Mesothelial cell of epicardium (in vitro differentiated cells): ENCODE measurements around the gene C10orf143. TPM values are rescaled to one million over a fixed set of nuclear protein-coding genes. Genes with fewer than 3 reads are reported as not detected.
"Not testable (repeated sequence)": the region's sequence is repeated elsewhere in the genome, so short reads cannot be mapped to it uniquely, and the experiment has no call there.

Experiments used
- DNase-seq, 2 experiments: peaks; one replicate each; pipeline ENCODE4 v3.0.0; 2021; ENCODE audit warnings: low spot score in 2 of 2; ENCODE audit not compliant: unreplicated experiment in 2 of 2
- H3K27ac Mint-ChIP-seq: 2 replicates; pipeline ENCODE4 v1.8.0; 2021; ENCODE audit warnings: mixed read lengths
- H3K27me3 Mint-ChIP-seq: 2 replicates; pipeline ENCODE4 v1.8.0; 2021; ENCODE audit warnings: low read depth, mixed read lengths
- H3K36me3 Mint-ChIP-seq: 2 replicates; pipeline ENCODE4 v1.8.0; 2021; ENCODE audit warnings: mixed read lengths
- H3K4me1 Mint-ChIP-seq: 2 replicates; pipeline ENCODE4 v1.8.0; 2021; ENCODE audit warnings: mixed read lengths
- H3K4me3 Mint-ChIP-seq: 2 replicates; pipeline ENCODE4 v1.8.0; 2021; ENCODE audit warnings: mild to moderate bottlenecking, moderate library complexity, mixed read lengths
- H3K9me3 Mint-ChIP-seq: 2 replicates; pipeline ENCODE4 v1.8.0; 2021; ENCODE audit warnings: mixed read lengths
- CTCF ChIP-seq: fragments of 200-600 bp; sonication (generic); IDR thresholded peaks from one replicate; pipeline ENCODE4 v1.5.0; 2021; ENCODE audit warnings: antibody characterized with exemption; ENCODE audit not compliant: unreplicated experiment
- total RNA-seq: library from RNA; stranded (reverse); gene quantifications from 3 replicates; pipeline ENCODE4 v1.2.1, GENCODE V29; 2021

The C10orf143 gene
- total RNA-seq, 1 donor from 2014 or later: 2.2 TPM

GRCh38 chr10:130109796-130110245 is 809 bp downstream of the C10orf143 start:
- H3K9me3 Mint-ChIP-seq: peaks cover 7% of the 10 kb centered on the region
- TF ChIP-seq CTCF: peak; percentile 92
- peaks cover under 1% of the 10 kb centered on the region for H3K36me3 Mint-ChIP-seq
- H3K27me3 Mint-ChIP-seq: peaks cover 8% of the 10 kb centered on the region
- peak overlapping the region; percentile 92 for H3K27ac Mint-ChIP-seq
- H3K4me3 Mint-ChIP-seq: peak overlapping the region; percentile 97
- peak; percentile 45 to 79 for DNase-seq
- peaks cover 16% of the 10 kb centered on the region for H3K4me1 Mint-ChIP-seq

- DNase-seq: no peak
- peaks cover 16% of the 10 kb centered on the region for H3K4me1 Mint-ChIP-seq
- H3K9me3 Mint-ChIP-seq: peaks cover 7% of the 10 kb centered on the region
- H3K27ac Mint-ChIP-seq: peak overlapping the region; percentile 35
- no peak for TF ChIP-seq CTCF
- no peak overlapping the region for H3K4me3 Mint-ChIP-seq
- H3K36me3 Mint-ChIP-seq: no peaks in the 10 kb centered on the region
- peaks cover 8% of the 10 kb centered on the region for H3K27me3 Mint-ChIP-seq
Observed at GRCh38 chr10:130108934-130109604, 1.6 kb downstream of the C10orf143 start.

GRCh38 chr10:130108146-130108545 is 2.5 kb downstream of the C10orf143 start:
- H3K9me3 Mint-ChIP-seq, DNase-seq, H3K36me3 Mint-ChIP-seq, H3K4me3 Mint-ChIP-seq, H3K27me3 Mint-ChIP-seq, H3K27ac Mint-ChIP-seq: not testable (repeated sequence)
- H3K4me1 Mint-ChIP-seq: peaks cover 16% of the 10 kb centered on the region

- peaks cover 12% of the 10 kb centered on the region for H3K4me1 Mint-ChIP-seq
- H3K27me3 Mint-ChIP-seq: peaks cover 8% of the 10 kb centered on the region
- H3K27ac Mint-ChIP-seq: no peak overlapping the region
- no peak overlapping the region for H3K4me3 Mint-ChIP-seq
- no peak for DNase-seq
- no peaks in the 10 kb centered on the region for H3K9me3 Mint-ChIP-seq
- peaks cover 2% of the 10 kb centered on the region for H3K36me3 Mint-ChIP-seq
- no peak for TF ChIP-seq CTCF
Observed at GRCh38 chr10:130105724-130106123, 4.9 kb downstream of the C10orf143 start.

- Mint-ChIP-seq H3K36me3 (peaks cover 7% of the 10 kb centered on the region), H3K27me3 (no peaks in the 10 kb centered on the region), H3K27ac (no peak overlapping the region), H3K9me3 (peaks cover 13% of the 10 kb centered on the region), H3K4me3 (no peak overlapping the region), H3K4me1 (no peaks in the 10 kb centered on the region)
- TF ChIP-seq CTCF: no peak
- no peak for DNase-seq
Observed at GRCh38 chr10:130099344-130099743, 11.3 kb downstream of the C10orf143 start.

- H3K27me3 Mint-ChIP-seq: not testable (repeated sequence)
Observed at GRCh38 chr10:130090565-130090964, 20.1 kb downstream of the C10orf143 start.

GRCh38 chr10:130080461-130080814 is 30.2 kb downstream of the C10orf143 start:
- Mint-ChIP-seq H3K4me1 (no peaks in the 10 kb centered on the region), H3K9me3 (peaks cover 15% of the 10 kb centered on the region), H3K36me3 (no peaks in the 10 kb centered on the region), H3K4me3 (no peak overlapping the region), H3K27me3 (peaks cover 2% of the 10 kb centered on the region), H3K27ac (no peak overlapping the region)
- no peak for DNase-seq
- no peak for TF ChIP-seq CTCF

More at GRCh38 chr10:130090565-130090964, 20.1 kb downstream of the C10orf143 start:
- H3K4me1 Mint-ChIP-seq, H3K4me3 Mint-ChIP-seq, H3K27ac Mint-ChIP-seq, DNase-seq: not testable (repeated sequence)
- Mint-ChIP-seq H3K36me3 (peaks cover 10% of the 10 kb centered on the region), H3K9me3 (peaks cover 24% of the 10 kb centered on the region)
